Hindlimb muscle (tissue), 1 donor: Measurements from ENCODE around the gene FAM124A. TPM values are rescaled to one million over a fixed set of nuclear protein-coding genes. Genes with fewer than 3 reads are reported as not detected.

Source experiments
- DNase-seq: peaks from one replicate; pipeline ENCODE4 v3.0.0-alpha.2; 2013
- polyA plus RNA-seq: library from polyadenylated mRNA; unstranded; fragments of 120-200 nt; gene quantifications from one replicate; pipeline ENCODE4 v1.2.1, GENCODE V29; 2013; ENCODE audit not compliant: insufficient read length

Gene FAM124A
- polyA plus RNA-seq, 1 donor: 2.2 TPM

DNA sequence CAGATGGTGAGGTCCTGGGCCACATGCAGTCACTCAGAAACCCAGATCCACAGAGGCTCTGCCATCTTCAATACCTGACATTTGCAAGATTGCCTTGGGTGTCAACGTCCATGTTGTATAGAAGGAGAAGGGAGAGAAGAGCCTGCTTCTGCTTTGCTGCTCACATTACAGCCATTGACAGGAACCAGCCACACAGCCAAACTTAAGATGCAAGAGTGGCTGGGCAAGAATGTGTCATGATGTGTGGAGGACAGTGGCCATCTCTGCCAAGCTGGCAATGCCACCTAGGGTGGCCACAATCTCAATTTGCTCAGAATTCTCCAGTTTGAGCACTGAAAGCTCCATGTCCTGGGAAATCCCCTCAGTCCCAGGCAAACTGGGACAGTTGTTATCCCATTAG lies 91.4 kb downstream of the FAM124A start:
- no peak for DNase-seq

GRCh38 chr13:51317262-51317661 lies 95.1 kb downstream of the FAM124A start:
- no peak for DNase-seq

- no peak for DNase-seq
Measured at GRCh38 chr13:51318015-51318414, 95.8 kb downstream of the FAM124A start.

DNA sequence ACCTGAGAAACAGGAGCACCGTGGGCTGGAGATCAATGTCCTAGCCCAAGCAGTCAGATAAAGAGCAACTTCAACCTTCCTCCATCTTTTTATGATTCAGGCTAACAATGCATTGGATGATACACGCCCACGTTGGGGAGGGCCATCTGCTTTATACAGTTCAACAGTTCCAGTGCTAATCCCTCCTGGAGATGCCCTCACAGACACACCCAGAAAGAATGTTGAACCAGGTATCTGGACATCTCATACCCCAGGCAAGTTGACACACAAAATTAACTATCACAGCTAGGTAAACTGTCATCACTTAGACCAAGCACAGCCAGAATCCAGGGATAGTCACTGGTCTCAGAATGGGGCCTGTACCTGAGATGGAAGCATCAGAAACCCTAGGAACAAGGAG lies 96.7 kb downstream of the FAM124A start:
- no peak for DNase-seq

- no peak for DNase-seq
Measured at GRCh38 chr13:51321836-51322235, 99.6 kb downstream of the FAM124A start.

GRCh38 chr13:51322826-51323225 lies 100.6 kb downstream of the FAM124A start:
- DNase-seq: no peak

DNA sequence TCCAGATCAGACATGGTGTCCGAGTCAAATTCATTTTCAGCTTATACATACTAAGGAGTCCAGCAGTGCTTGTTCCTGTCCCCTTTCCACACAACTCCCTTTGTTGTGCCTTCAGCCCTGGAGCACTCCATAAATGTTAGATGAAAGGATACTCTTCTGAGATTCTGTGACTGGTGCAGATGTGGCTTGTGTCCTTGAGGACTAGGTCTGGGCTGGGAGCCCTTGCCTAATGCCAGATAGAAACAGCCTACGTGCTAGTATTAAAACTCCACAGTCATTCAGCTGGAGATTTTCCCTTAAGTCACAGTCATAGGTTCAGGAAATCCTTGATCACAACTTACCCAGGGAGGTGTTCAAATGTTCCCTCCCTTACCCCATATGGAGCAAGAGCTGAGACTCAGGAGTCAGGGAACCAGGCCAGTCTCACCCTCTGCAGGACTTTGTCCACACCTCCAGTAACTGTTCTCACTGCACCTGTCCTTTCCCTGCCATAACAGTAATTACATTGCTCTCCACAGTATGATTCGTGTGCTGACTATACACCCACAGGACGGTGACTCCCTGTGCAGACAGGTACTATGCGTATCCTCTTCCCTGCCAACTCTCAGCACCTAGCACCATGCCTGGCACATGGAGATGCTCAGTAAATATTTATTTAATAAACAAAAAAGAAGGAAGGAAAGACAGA lies 101.8 kb downstream of the FAM124A start:
- no peak for DNase-seq

GRCh38 chr13:51324714-51325420 lies 102.7 kb downstream of the FAM124A start:
- no peak for DNase-seq

DNA sequence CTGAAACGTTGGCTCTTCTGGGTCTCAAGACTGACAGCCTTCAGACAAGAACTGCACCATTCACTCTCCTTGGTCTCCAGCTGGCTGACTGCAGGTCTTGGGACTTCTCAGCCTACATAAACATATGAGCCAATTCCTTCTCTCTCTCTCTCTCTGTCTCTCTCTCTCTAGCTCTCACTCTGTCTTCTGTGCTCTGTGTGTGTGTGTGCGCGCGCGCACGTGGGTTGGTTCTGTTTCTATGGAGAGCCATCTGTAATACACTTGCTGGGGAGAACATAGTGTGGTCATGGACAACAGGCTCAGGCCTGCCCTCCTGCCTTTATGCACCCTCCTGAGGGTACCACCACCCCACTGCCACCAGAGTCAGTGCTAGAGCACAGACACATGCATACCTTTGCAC lies 103.6 kb downstream of the FAM124A start:
- DNase-seq: no peak

DNA sequence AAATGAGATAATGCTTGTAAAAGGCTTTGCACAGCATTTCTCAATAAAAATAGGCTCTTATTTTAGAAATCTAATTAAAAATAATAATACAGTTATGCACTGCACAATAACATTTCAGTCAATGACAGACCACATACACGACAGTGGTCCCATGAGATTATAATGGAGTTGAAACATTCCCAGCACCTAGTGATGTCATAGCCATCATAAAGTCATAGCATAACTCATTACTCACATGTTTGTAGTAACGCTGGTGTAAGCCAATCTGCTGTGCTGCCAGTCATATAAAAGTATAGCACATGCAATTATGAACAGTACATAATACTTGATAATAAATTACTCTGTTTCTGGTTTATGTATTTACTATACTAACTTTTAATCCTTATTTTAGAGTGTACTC lies 104.6 kb downstream of the FAM124A start:
- no peak for DNase-seq

- no peak for DNase-seq
Measured at GRCh38 chr13:51327961-51328360, 105.8 kb downstream of the FAM124A start.

DNA sequence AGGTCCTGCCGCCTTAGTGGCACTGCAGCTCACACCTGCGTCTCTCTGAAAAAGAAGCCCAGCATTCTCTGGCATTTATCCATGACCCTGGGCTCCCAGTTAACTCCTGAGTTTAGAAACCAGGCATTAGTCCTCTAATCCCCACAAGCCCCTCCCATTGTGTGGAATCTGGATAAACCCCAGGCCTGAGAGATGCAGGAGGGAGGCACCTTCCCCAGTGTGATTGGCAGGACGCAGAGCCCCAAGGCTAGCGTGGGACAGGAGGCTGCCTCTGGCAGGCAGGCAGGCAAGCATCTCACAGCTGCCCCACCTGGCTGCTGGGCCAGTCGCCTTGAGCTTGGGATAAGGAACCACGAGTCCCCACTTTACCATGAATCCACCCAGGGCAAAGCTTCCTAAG lies 106.3 kb downstream of the FAM124A start:
- no peak for DNase-seq

DNA sequence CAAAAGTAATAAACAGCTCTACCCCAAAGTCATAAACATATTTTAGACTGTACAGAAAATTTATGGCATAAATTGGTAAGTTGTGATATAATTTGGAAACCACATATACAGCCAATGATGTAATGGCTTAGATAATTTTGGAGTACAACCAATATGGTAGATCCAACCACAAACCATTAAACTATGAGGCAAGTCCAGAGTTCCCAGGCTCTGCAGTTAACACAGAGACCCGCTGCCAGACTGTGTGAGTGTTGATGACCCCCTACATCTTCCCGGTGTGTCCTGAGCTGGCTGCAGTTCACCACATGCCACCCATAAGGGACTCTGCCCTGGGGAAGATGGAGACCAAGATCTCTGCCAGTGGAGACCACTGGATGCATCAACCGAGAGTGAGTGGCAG lies 107.4 kb downstream of the FAM124A start:
- DNase-seq: no peak

GRCh38 chr13:51330791-51331190 lies 108.6 kb downstream of the FAM124A start:
- no peak for DNase-seq

GRCh38 chr13:51331354-51331861 lies 109.2 kb downstream of the FAM124A start:
- DNase-seq: no peak

DNA sequence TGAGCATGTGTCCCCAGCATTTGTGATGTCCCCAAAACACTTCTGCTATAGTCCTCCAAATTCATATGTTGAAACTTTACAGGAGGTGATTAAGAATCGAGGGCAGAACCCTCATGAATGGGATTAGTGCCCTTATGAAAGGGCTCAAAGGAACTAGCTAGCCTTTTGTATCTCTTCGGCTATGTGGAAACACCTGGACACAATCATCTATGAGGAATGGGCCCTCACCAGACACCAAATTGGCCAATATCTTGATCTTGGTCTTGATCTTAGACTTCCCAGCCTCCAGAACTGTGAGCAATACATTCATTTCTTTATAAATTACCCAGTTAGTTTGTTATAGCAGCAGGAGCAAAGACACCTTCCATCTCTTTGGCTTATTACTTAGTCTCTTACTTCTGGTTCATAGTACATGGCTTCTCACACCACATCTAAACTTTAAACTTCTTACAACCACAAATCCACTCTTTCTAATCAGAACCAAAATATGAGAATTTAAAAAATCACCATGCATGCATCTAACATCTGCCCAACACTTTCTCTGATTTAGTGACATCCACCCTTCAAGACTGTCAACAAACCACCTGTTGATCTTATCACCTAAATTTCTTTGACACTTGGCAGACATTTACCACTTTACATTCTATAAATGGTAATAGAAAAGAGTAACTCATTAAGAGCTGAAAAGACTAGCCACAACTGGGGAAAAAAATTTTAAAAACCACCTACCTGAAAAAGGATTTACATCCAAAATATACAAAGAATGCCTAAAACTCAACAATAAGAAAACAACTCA lies 110.6 kb downstream of the FAM124A start:
- DNase-seq: no peak

GRCh38 chr13:51333421-51333820 lies 111.2 kb downstream of the FAM124A start:
- DNase-seq: no peak

GRCh38 chr13:51333826-51334225 lies 111.6 kb downstream of the FAM124A start:
- no peak for DNase-seq

Other genes starting within 250 kb of the FAM124A start
- 0.06 TPM for gene C13orf42, start 111.1 kb upstream of the FAM124A start, polyA plus RNA-seq
- gene SERPINE3, start 117.3 kb downstream of the FAM124A start, polyA plus RNA-seq: 0.14 TPM
- gene INTS6, start 230.6 kb downstream of the FAM124A start, polyA plus RNA-seq: 17.8 TPM